GM06990 (cell line): ENCODE results near the gene KLK14.

Experiments
- DNase-seq: peaks from one replicate; pipeline ENCODE4 v3.0.0-alpha.2; 2011; ENCODE audit not compliant: insufficient read length; ENCODE audit errors: extremely low read depth
- H3K27me3 ChIP-seq: replicated peaks from 2 replicates; pipeline ENCODE4 v1.6.0; 2011; ENCODE audit warnings: low read length; ENCODE audit not compliant: control insufficient read depth, insufficient read depth
- H3K36me3 ChIP-seq: 2 replicates; pipeline ENCODE4 v1.5.1; 2011; ENCODE audit warnings: low read length; ENCODE audit not compliant: control insufficient read depth, insufficient read depth
- H3K4me3 ChIP-seq: replicated peaks from 2 replicates; pipeline ENCODE4 v1.5.1; 2011; ENCODE audit warnings: low read depth, mild to moderate bottlenecking, control low read depth, low read length
- TF ChIP-seq, protein P1 (sequence below): IDR thresholded peaks from 2 replicates; pipeline ENCODE4 v1.5.1; 2011; ENCODE audit warnings: low read length, control low read depth, mild to moderate bottlenecking, inconsistent platforms; ENCODE audit not compliant: insufficient read depth, poor library complexity, severe bottlenecking

The KLK14 gene

DNA sequence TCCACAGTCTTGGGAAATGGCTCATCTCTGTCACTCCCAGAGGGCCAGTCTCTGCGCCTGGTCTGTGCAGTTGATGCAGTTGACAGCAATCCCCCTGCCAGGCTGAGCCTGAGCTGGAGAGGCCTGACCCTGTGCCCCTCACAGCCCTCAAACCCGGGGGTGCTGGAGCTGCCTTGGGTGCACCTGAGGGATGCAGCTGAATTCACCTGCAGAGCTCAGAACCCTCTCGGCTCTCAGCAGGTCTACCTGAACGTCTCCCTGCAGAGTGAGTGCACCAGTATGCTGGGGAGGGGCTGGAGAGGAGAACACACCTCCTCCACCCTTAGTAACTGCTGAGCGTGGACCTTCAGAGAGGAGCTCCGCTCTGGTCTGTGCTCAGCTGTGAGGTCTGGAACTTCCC lies 44.3 kb upstream of the KLK14 start:
- peaks cover 4% of the 10 kb centered on the region; the same call in 1 of the 2 replicates for H3K27me3 ChIP-seq
- no peaks in the 10 kb centered on the region for H3K36me3 ChIP-seq
- TF ChIP-seq, protein P1, sequence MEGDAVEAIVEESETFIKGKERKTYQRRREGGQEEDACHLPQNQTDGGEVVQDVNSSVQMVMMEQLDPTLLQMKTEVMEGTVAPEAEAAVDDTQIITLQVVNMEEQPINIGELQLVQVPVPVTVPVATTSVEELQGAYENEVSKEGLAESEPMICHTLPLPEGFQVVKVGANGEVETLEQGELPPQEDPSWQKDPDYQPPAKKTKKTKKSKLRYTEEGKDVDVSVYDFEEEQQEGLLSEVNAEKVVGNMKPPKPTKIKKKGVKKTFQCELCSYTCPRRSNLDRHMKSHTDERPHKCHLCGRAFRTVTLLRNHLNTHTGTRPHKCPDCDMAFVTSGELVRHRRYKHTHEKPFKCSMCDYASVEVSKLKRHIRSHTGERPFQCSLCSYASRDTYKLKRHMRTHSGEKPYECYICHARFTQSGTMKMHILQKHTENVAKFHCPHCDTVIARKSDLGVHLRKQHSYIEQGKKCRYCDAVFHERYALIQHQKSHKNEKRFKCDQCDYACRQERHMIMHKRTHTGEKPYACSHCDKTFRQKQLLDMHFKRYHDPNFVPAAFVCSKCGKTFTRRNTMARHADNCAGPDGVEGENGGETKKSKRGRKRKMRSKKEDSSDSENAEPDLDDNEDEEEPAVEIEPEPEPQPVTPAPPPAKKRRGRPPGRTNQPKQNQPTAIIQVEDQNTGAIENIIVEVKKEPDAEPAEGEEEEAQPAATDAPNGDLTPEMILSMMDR: no peak
- H3K4me3 ChIP-seq: no peak overlapping the region
- DNase-seq: no peak

DNA sequence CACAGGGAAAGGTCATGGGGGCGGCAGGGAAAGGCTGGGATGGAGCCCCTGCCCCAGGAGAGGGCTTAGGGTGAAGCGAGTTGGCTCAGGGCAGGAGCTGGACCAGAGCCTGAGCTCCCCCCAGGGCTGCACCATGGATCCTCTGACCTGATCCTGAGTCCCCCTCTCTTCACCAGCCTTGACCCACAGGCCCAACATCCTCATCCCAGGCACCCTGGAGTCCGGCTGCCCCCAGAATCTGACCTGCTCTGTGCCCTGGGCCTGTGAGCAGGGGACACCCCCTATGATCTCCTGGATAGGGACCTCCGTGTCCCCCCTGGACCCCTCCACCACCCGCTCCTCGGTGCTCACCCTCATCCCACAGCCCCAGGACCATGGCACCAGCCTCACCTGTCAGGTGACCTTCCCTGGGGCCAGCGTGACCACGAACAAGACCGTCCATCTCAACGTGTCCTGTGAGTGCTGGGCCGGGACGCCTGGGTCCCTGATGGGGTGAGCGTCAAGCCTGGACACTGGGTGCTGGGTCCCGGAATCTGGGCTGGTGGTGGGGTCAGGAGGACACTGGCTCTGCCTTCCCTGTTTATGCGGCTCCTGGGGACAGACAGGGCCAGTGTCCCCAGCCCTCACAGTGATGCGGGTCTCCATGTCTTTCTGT lies 42.9 kb upstream of the KLK14 start:
- DNase-seq: no peak
- TF ChIP-seq, protein P1: no peak
- H3K36me3 ChIP-seq: no peaks in the 10 kb centered on the region
- peaks cover 4% of the 10 kb centered on the region; the same call in 1 of the 2 replicates for H3K27me3 ChIP-seq
- no peak overlapping the region for H3K4me3 ChIP-seq

DNA sequence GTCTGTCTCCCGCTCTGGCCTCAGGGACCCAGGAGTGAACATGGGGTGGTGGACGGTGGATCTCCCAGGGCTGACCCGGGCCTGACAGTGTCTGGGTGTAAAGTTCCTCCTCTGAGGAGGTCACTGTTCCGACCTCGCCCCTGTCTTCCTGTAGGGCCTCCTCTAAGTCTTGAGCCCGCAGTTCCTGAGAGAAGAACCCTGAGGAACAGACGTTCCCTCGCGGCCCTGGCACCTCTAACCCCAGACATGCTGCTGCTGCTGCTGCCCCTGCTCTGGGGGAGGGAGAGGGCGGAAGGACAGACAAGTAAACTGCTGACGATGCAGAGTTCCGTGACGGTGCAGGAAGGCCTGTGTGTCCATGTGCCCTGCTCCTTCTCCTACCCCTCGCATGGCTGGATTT lies 42.0 kb upstream of the KLK14 start, which contains the start of gene SIGLEC9:
Gene SIGLEC9, plus strand, starts transcription at position 178 of the 400 bp plus-strand sequence. Its CDS starts 69 bp downstream, at position 247.
- TF ChIP-seq, protein P1: no peak
- Histone ChIP-seq H3K4me3 (no peak within 1 kb of the TSS), H3K27me3 (0 out of 2 replicates have a peak, but pooled peaks cover 3% of the 10 kb centered on the region), H3K36me3 (no peaks in the 10 kb centered on the region)
- no peak for DNase-seq

DNA sequence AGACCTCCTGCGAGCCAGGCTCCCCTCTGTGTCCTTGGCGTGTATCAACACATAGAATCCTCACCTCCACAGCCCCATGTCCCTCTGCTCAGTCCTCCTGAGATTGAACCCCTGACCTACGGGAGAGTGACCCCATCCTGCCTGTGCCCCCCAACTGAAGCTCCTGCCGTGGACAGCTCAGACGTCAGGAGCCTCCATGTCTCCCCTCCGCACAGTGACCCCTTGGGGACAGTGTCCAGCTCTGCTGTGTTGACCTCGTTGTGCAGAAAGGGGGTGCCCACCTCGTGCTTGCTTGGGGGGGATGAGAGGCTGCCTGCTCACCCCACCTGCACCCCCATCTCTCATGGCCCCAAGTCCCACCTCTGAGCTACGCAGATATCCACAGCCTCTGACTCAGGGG lies 41.5 kb upstream of the KLK14 start:
- TF ChIP-seq, protein P1: no peak
- no peak for DNase-seq
- H3K4me3 ChIP-seq: no peak overlapping the region
- H3K27me3 ChIP-seq: 0 out of 2 replicates have a peak, but pooled peaks cover 3% of the 10 kb centered on the region
- no peaks in the 10 kb centered on the region for H3K36me3 ChIP-seq

DNA sequence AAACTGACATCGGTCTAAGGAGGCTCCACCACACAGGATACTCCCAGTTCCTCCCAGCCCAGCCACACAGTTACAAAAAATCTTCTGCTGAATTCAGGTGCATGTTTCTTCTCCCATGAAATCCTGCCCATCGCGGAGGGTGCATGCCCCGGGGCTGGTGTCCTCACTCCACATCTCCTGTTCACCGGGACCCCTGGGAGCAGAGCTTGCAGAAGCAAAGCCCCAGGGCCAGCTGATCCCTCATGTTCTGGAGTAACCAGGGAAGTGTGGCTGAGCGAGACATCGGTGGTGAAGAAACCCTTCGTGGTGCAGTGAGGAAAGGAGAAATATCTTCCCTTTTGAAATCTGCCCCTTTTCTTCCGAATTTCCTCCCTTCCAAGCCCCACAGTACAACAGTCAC lies 41.1 kb upstream of the KLK14 start:
- TF ChIP-seq, protein P1: no peak
- Histone ChIP-seq H3K27me3 (0 out of 2 replicates have a peak, but pooled peaks cover 3% of the 10 kb centered on the region), H3K36me3 (no peaks in the 10 kb centered on the region), H3K4me3 (no peak overlapping the region)
- DNase-seq: no peak
